KOPT-K1 (cell line): ENCODE results near the gene CSGALNACT2.

Experiments
- H3K27ac ChIP-seq: fragments of 200-600 bp; sonication (generic); 2 replicates; pipeline ENCODE4 v1.5.1; 2016; ENCODE audit warnings: antibody characterized with exemption, mild to moderate bottlenecking, low read depth, low read length; ENCODE audit not compliant: poor library complexity, severe bottlenecking
- H3K36me3 ChIP-seq: fragments of 200-600 bp; sonication (generic); 2 replicates; pipeline ENCODE4 v1.5.1; 2017; ENCODE audit warnings: antibody characterized with exemption, mild to moderate bottlenecking, low read length, moderate library complexity; ENCODE audit not compliant: insufficient read depth
- H3K9me3 ChIP-seq: fragments of 200-600 bp; sonication (generic); 2 replicates; pipeline ENCODE4 v1.5.1; 2017; ENCODE audit warnings: antibody characterized with exemption, low read length, mild to moderate bottlenecking; ENCODE audit not compliant: insufficient read depth, poor library complexity, severe bottlenecking

The CSGALNACT2 gene

GRCh38 chr10:43125881-43126731 is 12.1 kb upstream of the CSGALNACT2 start:
- Histone ChIP-seq H3K27ac (no peak overlapping the region), H3K9me3 (no peaks in the 10 kb centered on the region), H3K36me3 (no peaks in the 10 kb centered on the region)

GRCh38 chr10:43126759-43127424 is 11.4 kb upstream of the CSGALNACT2 start:
- Histone ChIP-seq H3K36me3 (no peaks in the 10 kb centered on the region), H3K9me3 (no peaks in the 10 kb centered on the region), H3K27ac (no peak overlapping the region)

- H3K27ac ChIP-seq = no peak overlapping the region
- H3K9me3 ChIP-seq = no peaks in the 10 kb centered on the region
- no peaks in the 10 kb centered on the region for H3K36me3 ChIP-seq
These were observed 10.8 kb upstream of the CSGALNACT2 start for GRCh38 chr10:43127442-43127841.

GRCh38 chr10:43128331-43128730 is 9.9 kb upstream of the CSGALNACT2 start:
- no peak overlapping the region for H3K27ac ChIP-seq
- H3K9me3 ChIP-seq = no peaks in the 10 kb centered on the region
- no peaks in the 10 kb centered on the region for H3K36me3 ChIP-seq

- H3K36me3 ChIP-seq = no peaks in the 10 kb centered on the region
- no peak overlapping the region for H3K27ac ChIP-seq
- H3K9me3 ChIP-seq = no peaks in the 10 kb centered on the region
These were observed 9.1 kb upstream of the CSGALNACT2 start for GRCh38 chr10:43128958-43129706.

- H3K9me3 ChIP-seq = no peaks in the 10 kb centered on the region
- no peak overlapping the region for H3K27ac ChIP-seq
- H3K36me3 ChIP-seq = no peaks in the 10 kb centered on the region
These were observed 7.5 kb upstream of the CSGALNACT2 start for GRCh38 chr10:43130770-43131171.

GRCh38 chr10:43131256-43131655 is 7.0 kb upstream of the CSGALNACT2 start:
- H3K27ac ChIP-seq = no peak overlapping the region
- no peaks in the 10 kb centered on the region for H3K9me3 ChIP-seq
- no peaks in the 10 kb centered on the region for H3K36me3 ChIP-seq

GRCh38 chr10:43131906-43132305 is 6.3 kb upstream of the CSGALNACT2 start:
- no peaks in the 10 kb centered on the region for H3K36me3 ChIP-seq
- H3K27ac ChIP-seq = no peak overlapping the region
- no peaks in the 10 kb centered on the region for H3K9me3 ChIP-seq

- Histone ChIP-seq H3K27ac (no peak overlapping the region), H3K9me3 (no peaks in the 10 kb centered on the region), H3K36me3 (no peaks in the 10 kb centered on the region)
These were observed 5.1 kb upstream of the CSGALNACT2 start for GRCh38 chr10:43132867-43133787.

GRCh38 chr10:43134126-43134905 is 3.9 kb upstream of the CSGALNACT2 start:
- H3K9me3 ChIP-seq = no peaks in the 10 kb centered on the region
- H3K27ac ChIP-seq = no peak overlapping the region
- H3K36me3 ChIP-seq = no peaks in the 10 kb centered on the region

- Histone ChIP-seq H3K36me3 (no peaks in the 10 kb centered on the region), H3K9me3 (no peaks in the 10 kb centered on the region), H3K27ac (no peak overlapping the region)
These were observed 3.2 kb upstream of the CSGALNACT2 start for GRCh38 chr10:43135064-43135463.

GRCh38 chr10:43135656-43136055 is 2.6 kb upstream of the CSGALNACT2 start:
- H3K27ac ChIP-seq = no peak overlapping the region
- H3K36me3 ChIP-seq = no peaks in the 10 kb centered on the region
- H3K9me3 ChIP-seq = no peaks in the 10 kb centered on the region

GRCh38 chr10:43136432-43136831 is 1.8 kb upstream of the CSGALNACT2 start:
- H3K27ac ChIP-seq = no peak overlapping the region
- no peaks in the 10 kb centered on the region for H3K9me3 ChIP-seq
- no peaks in the 10 kb centered on the region for H3K36me3 ChIP-seq
